IPS-15b (cell line): ENCODE data around the gene PKP1.

ENCODE experiments used
- H3K27me3 ChIP-seq: one replicate; pipeline ENCODE4 v1.6.1; 2013; ENCODE audit warnings: low read length; ENCODE audit not compliant: control insufficient read depth, insufficient read depth
- H3K36me3 ChIP-seq: one replicate; pipeline ENCODE4 v1.6.1; 2013; ENCODE audit warnings: low read length; ENCODE audit not compliant: control insufficient read depth, insufficient read depth
- H3K4me1 ChIP-seq: one replicate; pipeline ENCODE4 v1.6.1; 2013; ENCODE audit warnings: mild to moderate bottlenecking, low read length; ENCODE audit not compliant: control insufficient read depth, insufficient read depth
- H3K4me3 ChIP-seq: one replicate; pipeline ENCODE4 v1.5.1; 2013; ENCODE audit warnings: low read depth, low read length
- H3K9ac ChIP-seq: one replicate; pipeline ENCODE4 v1.6.1; 2013; ENCODE audit warnings: low read depth, mild to moderate bottlenecking, low read length
- H3K9me3 ChIP-seq: one replicate; pipeline ENCODE4 v1.6.1; 2013; ENCODE audit warnings: mild to moderate bottlenecking, low read length; ENCODE audit not compliant: control insufficient read depth, insufficient read depth

Gene PKP1

DNA sequence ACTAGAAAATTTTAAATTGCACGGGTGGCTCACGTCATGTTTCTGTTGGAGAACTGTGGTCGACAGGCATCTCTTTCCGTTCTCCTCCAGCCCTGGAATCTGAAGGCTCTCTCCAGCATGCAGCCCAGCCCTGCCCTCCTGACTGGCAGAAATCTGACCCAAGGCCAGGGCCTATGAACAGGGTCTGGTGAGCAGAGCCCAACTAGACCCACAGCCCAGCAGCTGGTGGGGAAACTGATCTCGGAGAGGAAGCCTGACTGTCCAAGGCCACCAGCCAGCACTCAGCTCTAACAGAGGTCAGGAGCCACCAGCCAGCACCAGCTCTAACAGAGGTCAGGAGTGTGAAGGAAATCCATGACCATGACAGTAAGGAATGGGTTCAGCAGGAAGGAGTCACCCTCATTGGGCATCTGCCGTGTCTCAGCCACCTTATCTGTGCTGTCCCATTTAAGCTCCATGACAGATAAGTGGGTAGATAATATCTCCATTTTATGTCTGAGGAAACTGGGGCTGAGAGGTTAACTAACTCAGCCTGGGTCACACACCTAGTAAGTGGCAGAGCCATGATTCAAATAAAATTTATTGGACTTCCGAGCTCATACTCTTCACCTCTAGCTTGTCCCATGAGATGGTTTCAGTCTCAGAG lies 20.2 kb upstream of the PKP1 start:
- H3K4me1 ChIP-seq = peaks cover 6% of the 10 kb centered on the region
- H3K9me3 ChIP-seq = no peaks in the 10 kb centered on the region
- no peak overlapping the region for H3K4me3 ChIP-seq
- no peaks in the 10 kb centered on the region for H3K36me3 ChIP-seq
- H3K9ac ChIP-seq = no peak overlapping the region
- peaks cover 22% of the 10 kb centered on the region for H3K27me3 ChIP-seq

DNA sequence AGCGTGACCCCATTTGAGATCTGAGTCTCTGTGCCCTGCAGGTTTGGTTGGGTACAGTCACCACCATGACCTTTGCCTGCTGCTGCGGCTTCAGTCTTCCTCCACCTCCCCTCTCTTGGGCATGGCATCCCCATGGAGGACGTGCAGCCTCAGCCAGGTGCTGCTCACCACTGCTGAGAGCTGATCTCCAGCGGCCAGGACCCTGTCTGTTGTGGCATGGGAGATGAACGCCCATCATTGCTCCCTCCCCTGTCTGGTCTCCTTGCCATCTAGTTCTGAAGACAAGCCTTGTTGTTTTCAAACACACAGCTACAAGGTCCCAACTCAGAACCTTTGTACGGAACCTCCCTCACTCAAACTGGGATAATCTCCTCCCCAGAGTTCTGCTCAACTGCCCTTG lies 19.2 kb upstream of the PKP1 start:
- Histone ChIP-seq H3K27me3 (peaks cover 22% of the 10 kb centered on the region), H3K36me3 (no peaks in the 10 kb centered on the region), H3K9me3 (no peaks in the 10 kb centered on the region), H3K4me3 (no peak overlapping the region), H3K9ac (no peak overlapping the region), H3K4me1 (peaks cover 6% of the 10 kb centered on the region)

GRCh38 chr1:201264554-201264953 lies 18.8 kb upstream of the PKP1 start:
- no peak overlapping the region for H3K4me3 ChIP-seq
- H3K27me3 ChIP-seq = peaks cover 22% of the 10 kb centered on the region
- no peaks in the 10 kb centered on the region for H3K9me3 ChIP-seq
- H3K36me3 ChIP-seq = no peaks in the 10 kb centered on the region
- H3K4me1 ChIP-seq = peaks cover 2% of the 10 kb centered on the region
- no peak overlapping the region for H3K9ac ChIP-seq

DNA sequence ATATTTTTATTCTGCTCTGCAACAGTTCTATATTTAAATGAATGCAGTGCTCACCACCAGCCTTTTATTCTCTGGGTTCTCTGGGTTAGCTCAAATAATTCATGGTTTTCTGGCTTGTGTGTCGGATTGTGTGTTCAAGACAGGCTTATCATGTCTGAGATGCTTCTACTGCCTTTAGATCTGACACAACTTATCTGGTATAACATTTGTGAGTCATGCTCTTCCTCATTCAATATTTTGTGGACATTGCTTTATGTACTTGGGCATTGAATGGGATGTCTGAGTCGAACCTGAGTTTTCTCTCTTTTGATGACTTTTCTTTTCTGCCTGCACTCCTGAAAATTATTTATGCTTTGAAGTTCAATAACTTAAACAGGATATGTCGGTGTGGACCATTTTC lies 17.6 kb upstream of the PKP1 start:
- Histone ChIP-seq H3K9me3 (no peaks in the 10 kb centered on the region), H3K27me3 (peaks cover 13% of the 10 kb centered on the region), H3K9ac (no peak overlapping the region)

DNA sequence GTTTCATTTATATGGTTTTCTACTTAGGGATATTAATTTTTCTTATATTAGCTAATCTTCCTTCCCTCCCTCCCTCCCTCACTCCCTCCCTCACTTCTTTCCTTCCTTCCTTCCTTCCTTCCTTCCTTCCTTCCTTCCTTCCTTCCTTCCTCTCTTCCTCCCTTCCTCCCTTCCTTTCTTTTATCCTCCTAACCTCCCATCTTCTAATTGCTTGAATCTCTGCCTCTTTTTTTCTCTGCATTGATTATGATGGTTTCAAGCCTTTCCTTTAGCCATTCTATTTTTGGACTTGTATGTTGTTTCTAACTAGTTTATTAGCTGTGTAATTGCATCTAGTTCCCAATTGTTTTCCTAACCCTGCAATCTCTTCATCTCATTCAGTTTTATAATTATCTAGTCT lies 17.0 kb upstream of the PKP1 start:
- H3K36me3 ChIP-seq = no peaks in the 10 kb centered on the region
- H3K4me3 ChIP-seq = no peak overlapping the region
- H3K27me3 ChIP-seq = peaks cover 8% of the 10 kb centered on the region
- H3K9me3 ChIP-seq = no peaks in the 10 kb centered on the region
- H3K4me1 ChIP-seq = no peaks in the 10 kb centered on the region
- H3K9ac ChIP-seq = no peak overlapping the region

More for the DNA sequence above, 17.6 kb upstream of the PKP1 start:
- no peaks in the 10 kb centered on the region for H3K36me3 ChIP-seq
- H3K4me1 ChIP-seq = no peaks in the 10 kb centered on the region
- no peak overlapping the region for H3K4me3 ChIP-seq

DNA sequence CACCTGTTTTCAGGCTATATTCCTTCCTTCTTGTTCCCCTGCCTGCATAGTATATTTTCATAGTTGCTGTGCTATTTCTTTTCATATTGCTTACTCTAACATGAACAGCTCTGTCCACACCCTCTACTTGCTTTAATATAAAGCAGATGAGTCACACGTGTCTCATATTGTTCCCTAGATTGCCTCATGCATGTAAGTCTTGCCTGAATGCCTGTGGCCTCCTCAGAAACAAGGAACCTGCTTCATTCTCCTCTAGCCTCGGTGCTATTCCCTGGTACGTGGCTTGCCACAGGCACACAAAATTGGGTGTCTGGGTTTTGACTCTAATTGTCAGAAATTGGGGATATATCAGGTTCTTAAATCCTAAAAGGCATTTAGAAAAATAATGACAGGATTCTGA lies 16.5 kb upstream of the PKP1 start:
- Histone ChIP-seq H3K36me3 (no peaks in the 10 kb centered on the region), H3K9me3 (no peaks in the 10 kb centered on the region), H3K27me3 (peaks cover 3% of the 10 kb centered on the region), H3K4me3 (no peak overlapping the region), H3K9ac (no peak overlapping the region), H3K4me1 (no peaks in the 10 kb centered on the region)

DNA sequence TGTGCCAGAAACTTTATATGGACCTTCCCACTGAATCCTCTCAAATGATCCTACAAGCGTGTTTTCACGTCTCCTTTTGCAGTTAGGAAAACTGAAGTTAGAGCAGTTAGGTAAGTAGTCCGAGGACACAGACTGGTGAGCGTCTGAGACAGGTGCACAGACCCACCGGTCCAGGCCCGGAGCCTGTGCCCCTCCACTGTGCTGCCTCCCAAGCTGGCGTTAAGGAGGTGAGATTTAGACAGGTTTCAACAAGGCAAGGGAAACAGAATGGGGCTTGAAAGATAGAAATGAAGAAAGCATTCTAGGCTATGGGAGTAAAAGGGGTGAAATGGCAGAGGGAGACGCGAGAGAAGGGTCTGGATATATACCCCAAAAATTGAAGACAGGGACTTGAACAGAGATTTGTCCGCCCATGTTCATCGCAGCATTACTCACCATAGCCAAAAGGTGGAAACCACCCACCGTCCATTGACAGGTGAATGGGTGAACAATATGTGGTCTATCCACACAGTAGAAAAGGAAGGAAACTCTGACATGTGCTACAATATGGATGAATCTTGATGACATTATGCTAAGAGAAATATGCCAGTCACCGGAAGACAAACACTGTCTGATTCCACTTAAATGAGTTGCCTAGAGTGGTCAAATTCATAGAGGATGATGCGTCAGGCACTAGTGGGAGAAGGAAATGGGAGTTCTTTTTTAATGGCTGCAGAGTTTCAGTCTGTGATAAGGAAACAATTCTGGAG lies 15.7 kb upstream of the PKP1 start:
- Histone ChIP-seq H3K9me3 (no peaks in the 10 kb centered on the region), H3K36me3 (no peaks in the 10 kb centered on the region), H3K4me1 (no peaks in the 10 kb centered on the region), H3K9ac (no peak overlapping the region), H3K27me3 (no peaks in the 10 kb centered on the region), H3K4me3 (no peak overlapping the region)

DNA sequence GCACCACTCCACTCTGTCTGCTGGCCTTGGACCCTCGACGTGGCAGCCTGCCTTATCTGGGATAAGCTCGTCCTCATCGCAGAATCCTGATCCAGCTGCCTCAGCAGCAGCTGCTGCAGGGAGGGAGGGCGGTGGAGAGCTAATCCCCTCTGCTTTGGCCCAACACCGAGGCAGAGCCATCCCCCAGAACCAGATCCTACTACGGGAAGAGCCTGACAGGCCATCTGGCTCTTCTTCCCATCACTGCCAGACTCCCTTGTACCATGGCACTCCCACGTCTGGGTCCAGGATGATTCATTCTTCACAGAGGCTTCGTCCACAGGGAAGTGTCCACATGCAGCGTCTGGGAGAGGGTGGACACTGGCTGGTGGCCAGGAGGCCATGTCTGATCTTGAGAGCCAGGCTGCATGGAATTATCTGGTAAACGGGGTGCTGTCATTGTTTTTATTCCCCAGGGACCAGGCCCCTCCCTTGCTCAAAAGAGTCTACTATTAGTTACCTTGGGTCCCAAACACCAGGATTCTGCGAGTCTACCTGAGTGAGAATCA lies 14.6 kb upstream of the PKP1 start:
- H3K36me3 ChIP-seq = no peaks in the 10 kb centered on the region
- peaks cover 3% of the 10 kb centered on the region for H3K27me3 ChIP-seq

GRCh38 chr1:201269281-201269680 lies 14.0 kb upstream of the PKP1 start:
- Histone ChIP-seq H3K9me3 (no peaks in the 10 kb centered on the region), H3K9ac (no peak overlapping the region), H3K27me3 (peaks cover 4% of the 10 kb centered on the region), H3K4me3 (no peak overlapping the region), H3K4me1 (no peaks in the 10 kb centered on the region), H3K36me3 (no peaks in the 10 kb centered on the region)

More for the DNA sequence above, 14.6 kb upstream of the PKP1 start:
- no peaks in the 10 kb centered on the region for H3K4me1 ChIP-seq
- H3K9ac ChIP-seq = no peak overlapping the region
- H3K9me3 ChIP-seq = no peaks in the 10 kb centered on the region
- H3K4me3 ChIP-seq = no peak overlapping the region

GRCh38 chr1:201269900-201270410 lies 13.4 kb upstream of the PKP1 start:
- Histone ChIP-seq H3K4me1 (no peaks in the 10 kb centered on the region), H3K9me3 (no peaks in the 10 kb centered on the region), H3K4me3 (no peak overlapping the region), H3K9ac (no peak overlapping the region), H3K27me3 (peaks cover 4% of the 10 kb centered on the region), H3K36me3 (no peaks in the 10 kb centered on the region)

DNA sequence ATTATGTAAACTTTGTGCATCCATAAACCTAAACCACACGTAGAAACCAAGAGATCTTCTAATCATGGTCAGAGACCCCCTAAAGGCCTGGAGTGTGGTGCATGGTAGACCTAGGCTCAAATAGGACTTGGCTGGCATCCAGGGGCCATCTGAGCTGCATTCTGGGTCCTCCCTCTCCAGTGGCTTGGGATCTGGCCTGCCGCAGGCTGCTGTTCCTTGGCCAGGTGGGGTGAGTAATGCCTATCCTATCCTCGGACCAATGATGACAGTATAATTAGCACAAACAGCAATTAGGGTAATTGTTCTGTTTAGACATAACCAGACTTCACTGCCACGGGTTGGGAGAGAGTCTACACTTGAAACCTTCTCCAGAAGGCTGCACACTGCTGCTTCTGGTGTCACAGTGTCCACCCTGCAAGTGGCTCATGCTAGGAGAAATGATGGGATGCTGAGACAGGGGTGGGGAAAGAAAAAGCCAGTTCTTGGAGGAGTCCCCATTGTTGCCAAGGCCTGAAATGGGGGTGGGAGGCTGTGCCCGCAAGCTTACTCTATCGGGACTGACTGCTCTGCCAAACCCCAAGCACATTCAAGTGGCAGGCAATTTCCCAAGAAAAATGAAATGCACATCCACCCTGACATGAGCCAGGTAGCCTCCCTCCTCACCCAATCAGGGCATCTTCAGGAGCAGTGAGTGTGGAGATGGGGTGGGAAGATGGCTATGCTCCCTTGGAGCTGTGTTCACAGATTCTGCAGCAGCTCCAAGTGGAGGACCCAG lies 12.5 kb upstream of the PKP1 start:
- H3K9ac ChIP-seq = no peak overlapping the region
- peaks cover 4% of the 10 kb centered on the region for H3K27me3 ChIP-seq
- no peaks in the 10 kb centered on the region for H3K36me3 ChIP-seq
- H3K4me1 ChIP-seq = no peaks in the 10 kb centered on the region
- no peaks in the 10 kb centered on the region for H3K9me3 ChIP-seq
- no peak overlapping the region for H3K4me3 ChIP-seq
